Suprapubic skin (tissue), 3 donors: ENCODE results near the gene PUSL1.

ENCODE experiments used
- EP300 ChIP-seq: sonication (generic); formaldehyde crosslinking; IDR thresholded peaks from one replicate; pipeline ENCODE4 v1.6.1; 2017; ENCODE audit warnings: antibody characterized with exemption
- POLR2A ChIP-seq, 2 donors: fragments of 450-650 bp; IDR thresholded peaks; one replicate each; pipeline ENCODE4 v1.6.1; 2017; ENCODE audit warnings: antibody characterized with exemption in 2 of 2, mild to moderate bottlenecking in 2 of 2, moderate library complexity in 2 of 2
- TF ChIP-seq, protein P1 (sequence below), 2 donors: fragments of 200-600 bp in 1 of 2; fragments of 450-650 bp in 1 of 2; sonication (generic) in 1 of 2; IDR thresholded peaks; one replicate each; pipeline ENCODE4 v1.5.1; 2016 to 2019; ENCODE audit warnings: antibody characterized with exemption in 2 of 2, mild to moderate bottlenecking in 1 of 2, moderate library complexity in 1 of 2

DNA sequence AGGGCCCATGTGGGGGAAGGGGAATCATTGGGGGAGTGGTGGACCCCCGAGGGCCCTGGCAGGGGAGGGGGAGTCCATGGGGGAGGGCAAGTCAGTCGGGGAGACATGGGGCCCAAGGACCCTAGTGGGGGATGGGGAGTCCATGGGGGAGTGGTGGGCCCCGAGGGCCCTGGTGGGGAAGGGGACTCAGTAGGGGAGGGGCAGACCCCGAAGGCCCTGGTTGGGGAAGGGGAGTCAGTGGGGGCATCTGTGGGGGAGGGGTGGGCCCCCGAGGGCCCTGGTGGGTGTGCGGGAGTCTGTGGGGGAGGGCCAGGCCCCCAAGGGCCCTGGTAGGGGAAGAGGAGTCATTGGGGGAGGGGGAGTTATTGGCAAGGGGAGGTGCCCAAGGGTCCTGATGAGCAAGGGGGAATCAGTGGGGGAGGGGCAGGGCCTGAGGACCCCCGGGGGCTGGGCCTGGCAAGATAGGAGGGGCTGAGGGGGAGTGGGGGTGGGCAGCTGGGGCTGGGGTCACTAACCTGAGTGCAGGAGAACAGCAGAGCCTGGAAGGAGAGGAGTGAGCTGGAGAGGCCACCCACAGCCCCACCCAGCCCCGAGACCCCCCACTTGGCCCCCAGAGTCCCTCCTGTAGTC lies 47.9 kb downstream of the PUSL1 start:
- TF ChIP-seq, protein P1, sequence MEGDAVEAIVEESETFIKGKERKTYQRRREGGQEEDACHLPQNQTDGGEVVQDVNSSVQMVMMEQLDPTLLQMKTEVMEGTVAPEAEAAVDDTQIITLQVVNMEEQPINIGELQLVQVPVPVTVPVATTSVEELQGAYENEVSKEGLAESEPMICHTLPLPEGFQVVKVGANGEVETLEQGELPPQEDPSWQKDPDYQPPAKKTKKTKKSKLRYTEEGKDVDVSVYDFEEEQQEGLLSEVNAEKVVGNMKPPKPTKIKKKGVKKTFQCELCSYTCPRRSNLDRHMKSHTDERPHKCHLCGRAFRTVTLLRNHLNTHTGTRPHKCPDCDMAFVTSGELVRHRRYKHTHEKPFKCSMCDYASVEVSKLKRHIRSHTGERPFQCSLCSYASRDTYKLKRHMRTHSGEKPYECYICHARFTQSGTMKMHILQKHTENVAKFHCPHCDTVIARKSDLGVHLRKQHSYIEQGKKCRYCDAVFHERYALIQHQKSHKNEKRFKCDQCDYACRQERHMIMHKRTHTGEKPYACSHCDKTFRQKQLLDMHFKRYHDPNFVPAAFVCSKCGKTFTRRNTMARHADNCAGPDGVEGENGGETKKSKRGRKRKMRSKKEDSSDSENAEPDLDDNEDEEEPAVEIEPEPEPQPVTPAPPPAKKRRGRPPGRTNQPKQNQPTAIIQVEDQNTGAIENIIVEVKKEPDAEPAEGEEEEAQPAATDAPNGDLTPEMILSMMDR (IDR thresholded peaks at IDR 0.05): no peak
- TF ChIP-seq POLR2A (IDR thresholded peaks at IDR 0.05) (no peak), EP300 (no peak)
